Parietal lobe (tissue), 1 donor: Measurements from ENCODE around the gene ZNF429. TPM values are rescaled to one million over a fixed set of nuclear protein-coding genes. Genes with fewer than 3 reads are reported as not detected.

Experiments
- total RNA-seq: library from RNA; depleted of rRNA; stranded (reverse); fragments of >200 nt; gene quantifications from one replicate; pipeline ENCODE4 v1.2.3, GENCODE V29; 2014

ZNF429 gene
- total RNA-seq, result 33.2 TPM

DNA sequence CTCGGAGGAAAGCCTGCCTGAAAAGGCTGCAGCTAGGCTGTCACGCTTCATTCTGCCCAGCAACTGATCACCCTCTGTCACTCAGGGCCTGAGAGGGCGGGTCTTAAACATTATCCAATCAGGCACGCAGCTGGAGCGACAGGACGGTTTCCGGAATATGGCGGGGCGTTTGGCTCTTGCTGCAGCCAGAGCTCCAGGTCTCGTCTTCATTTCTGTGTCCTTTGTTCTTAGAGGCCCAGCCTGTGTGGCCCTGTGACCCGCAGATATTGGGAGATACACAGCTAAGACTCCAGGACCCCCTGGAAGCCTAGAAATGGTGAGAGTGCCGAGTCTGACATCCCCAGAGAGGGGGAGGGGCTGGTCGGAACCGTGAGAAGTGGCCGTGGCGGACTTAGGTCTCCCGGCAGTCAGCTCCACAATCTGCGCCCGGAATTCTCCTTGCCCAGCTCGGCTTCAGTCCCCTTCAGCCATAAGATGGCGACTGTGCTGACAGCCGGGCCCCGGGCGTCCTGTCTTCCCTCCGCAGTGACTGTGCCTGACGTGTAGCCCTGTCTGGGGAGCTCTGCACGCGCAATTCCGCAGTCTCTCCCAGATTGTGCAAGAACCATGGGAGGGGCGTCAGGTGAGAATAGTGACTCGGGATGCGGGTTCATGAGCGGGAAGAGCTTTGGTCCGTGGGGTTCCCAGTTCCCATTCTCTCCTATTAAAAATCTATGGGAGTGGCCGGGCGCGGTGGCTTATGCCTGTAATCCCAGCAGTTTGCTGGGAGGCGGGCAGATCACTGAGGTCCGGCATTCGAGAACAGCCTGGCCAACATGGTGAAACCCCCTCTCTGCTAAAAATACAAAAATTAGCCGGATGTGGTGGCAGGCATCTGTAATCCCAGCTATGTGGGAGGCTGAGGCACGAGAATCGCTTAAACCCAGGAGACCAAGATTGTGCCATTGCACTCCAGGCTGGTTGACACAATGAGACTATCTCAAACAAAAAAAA, at the start of gene ZNF429:
TSS of gene ZNF429 (plus strand) at position 144 of the 993 bp plus-strand sequence. CDS start at position 314, 170 bp downstream.

Other genes with a start within 250 kb of the ZNF429 start
- gene ZNF708, start 176.2 kb upstream of the ZNF429 start, total RNA-seq, result 78.6 TPM
- gene ZNF738, start 146.6 kb upstream of the ZNF429 start, total RNA-seq, result 51.3 TPM
- 284 TPM for gene ZNF493, start 108.5 kb upstream of the ZNF429 start, total RNA-seq